Peyer's patch (tissue), 4 donors: Measurements from ENCODE around the gene LMBRD1. TPM values are rescaled to one million over a fixed set of nuclear protein-coding genes. Genes with fewer than 3 reads are reported as not detected.
A peak's percentile ranks its signal among the peaks of the same experiment; 100 is the strongest.

Experiments
- DNase-seq, 3 donors: peaks; one replicate each; pipeline ENCODE4 v3.0.0-alpha.2; 2017 to 2019
- H3K27ac ChIP-seq, 4 donors: fragments of 200-600 bp; sonication (generic); one replicate each; pipeline ENCODE4 v1.5.1; 2016 to 2019
- H3K27me3 ChIP-seq, 2 donors: fragments of 200-600 bp; sonication (generic); one replicate each; pipeline ENCODE4 v1.5.1; 2019
- H3K36me3 ChIP-seq, 3 donors: fragments of 200-600 bp; sonication (generic); one replicate each; pipeline ENCODE4 v1.5.1; 2016 to 2019
- H3K4me1 ChIP-seq, 4 donors: fragments of 200-600 bp; sonication (generic); one replicate each; pipeline ENCODE4 v1.5.1; 2016 to 2019
- H3K4me3 ChIP-seq, 4 donors: fragments of 200-600 bp; sonication (generic); 1 replicate in 3 of 4; 2 replicates in 1 of 4; pipeline ENCODE4 v1.5.1; 2016 to 2019; ENCODE audit warnings: mild to moderate bottlenecking in 1 of 4
- H3K9me3 ChIP-seq, 4 donors: fragments of 200-600 bp; sonication (generic); one replicate each; pipeline ENCODE4 v1.5.1; 2016 to 2019; ENCODE audit warnings: mild to moderate bottlenecking in 1 of 4
- POLR2A ChIP-seq, 2 donors: fragments of 450-650 bp; IDR thresholded peaks; one replicate each; pipeline ENCODE4 v1.5.1; 2017; ENCODE audit warnings: antibody characterized with exemption in 2 of 2, mild to moderate bottlenecking in 2 of 2, moderate library complexity in 2 of 2
- total RNA-seq, 4 donors: library from RNA; depleted of rRNA; stranded (reverse); fragments of >200 nt; gene quantifications; one replicate each; pipeline ENCODE4 v1.1.0, GENCODE V29; 2016
- TF ChIP-seq, protein P1 (sequence below), 6 experiments: fragments of 450-650 bp in 4 of 6; fragments of 200-600 bp in 2 of 6; sonication (generic) in 1 of 6; IDR thresholded peaks; one replicate each; pipeline ENCODE4 v1.5.1; 2017 to 2019; ENCODE audit warnings: antibody characterized with exemption in 6 of 6, mild to moderate bottlenecking in 3 of 6, moderate library complexity in 1 of 6

LMBRD1 gene
- total RNA-seq, 4 donors from 2014 or later, result 31.4 to 103 (median 61.0) TPM

DNA sequence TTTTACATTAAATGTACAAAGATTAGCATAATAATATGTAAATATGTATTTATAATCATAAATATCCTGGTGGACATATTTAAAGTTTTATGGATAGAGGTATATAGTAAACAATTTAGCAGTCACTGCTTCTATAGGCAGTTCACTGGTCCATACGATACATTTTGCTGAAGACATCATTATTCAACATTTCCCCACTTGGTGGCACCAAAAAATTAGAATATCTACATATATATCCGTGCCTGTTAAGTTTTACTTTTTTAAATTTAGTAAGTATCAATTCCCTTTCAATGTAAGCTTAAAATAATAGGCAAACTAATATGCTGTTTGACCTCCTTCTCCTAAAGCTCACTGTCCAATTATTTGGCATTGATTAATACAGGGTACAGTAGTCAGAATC lies 64.2 kb downstream of the LMBRD1 start:
- Histone ChIP-seq H3K4me3 (no peak overlapping the region), H3K36me3 (no peaks in the 10 kb centered on the region), H3K4me1 (no peaks in the 10 kb centered on the region), H3K9me3 (no peaks in the 10 kb centered on the region), H3K27ac (no peak overlapping the region), H3K27me3 (no peaks in the 10 kb centered on the region)
- no peak for TF ChIP-seq POLR2A (IDR thresholded peaks at IDR 0.05)
- TF ChIP-seq, protein P1, sequence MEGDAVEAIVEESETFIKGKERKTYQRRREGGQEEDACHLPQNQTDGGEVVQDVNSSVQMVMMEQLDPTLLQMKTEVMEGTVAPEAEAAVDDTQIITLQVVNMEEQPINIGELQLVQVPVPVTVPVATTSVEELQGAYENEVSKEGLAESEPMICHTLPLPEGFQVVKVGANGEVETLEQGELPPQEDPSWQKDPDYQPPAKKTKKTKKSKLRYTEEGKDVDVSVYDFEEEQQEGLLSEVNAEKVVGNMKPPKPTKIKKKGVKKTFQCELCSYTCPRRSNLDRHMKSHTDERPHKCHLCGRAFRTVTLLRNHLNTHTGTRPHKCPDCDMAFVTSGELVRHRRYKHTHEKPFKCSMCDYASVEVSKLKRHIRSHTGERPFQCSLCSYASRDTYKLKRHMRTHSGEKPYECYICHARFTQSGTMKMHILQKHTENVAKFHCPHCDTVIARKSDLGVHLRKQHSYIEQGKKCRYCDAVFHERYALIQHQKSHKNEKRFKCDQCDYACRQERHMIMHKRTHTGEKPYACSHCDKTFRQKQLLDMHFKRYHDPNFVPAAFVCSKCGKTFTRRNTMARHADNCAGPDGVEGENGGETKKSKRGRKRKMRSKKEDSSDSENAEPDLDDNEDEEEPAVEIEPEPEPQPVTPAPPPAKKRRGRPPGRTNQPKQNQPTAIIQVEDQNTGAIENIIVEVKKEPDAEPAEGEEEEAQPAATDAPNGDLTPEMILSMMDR (IDR thresholded peaks at IDR 0.05), result peak in 3 of 6 experiments; percentile 12 to 30 (median 18)
- no peak for DNase-seq

DNA sequence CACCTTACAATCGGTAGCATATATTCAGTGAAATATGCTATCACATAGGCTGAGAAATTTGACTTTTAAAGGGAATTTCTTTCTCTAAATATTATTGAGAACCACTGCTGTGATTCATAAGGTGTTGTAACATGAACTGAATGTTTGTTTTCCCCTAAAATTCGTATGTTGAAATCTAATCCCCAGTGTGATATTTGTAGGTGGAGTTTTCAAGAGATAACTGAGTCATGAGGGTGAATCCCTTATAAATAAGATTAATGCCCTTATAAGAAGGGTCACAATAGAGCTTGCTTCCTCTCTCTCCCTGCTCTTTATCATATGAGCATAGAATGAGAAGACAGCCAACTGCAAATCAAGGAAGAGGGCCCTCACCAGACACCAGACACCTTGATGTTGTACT lies 64.8 kb downstream of the LMBRD1 start:
- TF ChIP-seq POLR2A (IDR thresholded peaks at IDR 0.05), result no peak
- TF ChIP-seq, protein P1 (IDR thresholded peaks at IDR 0.05), result no peak
- no peak overlapping the region for H3K4me3 ChIP-seq
- DNase-seq, result no peak
- H3K9me3 ChIP-seq, result no peaks in the 10 kb centered on the region
- H3K27ac ChIP-seq, result no peak overlapping the region
- H3K27me3 ChIP-seq, result no peaks in the 10 kb centered on the region
- no peaks in the 10 kb centered on the region for H3K4me1 ChIP-seq
- H3K36me3 ChIP-seq, result no peaks in the 10 kb centered on the region

DNA sequence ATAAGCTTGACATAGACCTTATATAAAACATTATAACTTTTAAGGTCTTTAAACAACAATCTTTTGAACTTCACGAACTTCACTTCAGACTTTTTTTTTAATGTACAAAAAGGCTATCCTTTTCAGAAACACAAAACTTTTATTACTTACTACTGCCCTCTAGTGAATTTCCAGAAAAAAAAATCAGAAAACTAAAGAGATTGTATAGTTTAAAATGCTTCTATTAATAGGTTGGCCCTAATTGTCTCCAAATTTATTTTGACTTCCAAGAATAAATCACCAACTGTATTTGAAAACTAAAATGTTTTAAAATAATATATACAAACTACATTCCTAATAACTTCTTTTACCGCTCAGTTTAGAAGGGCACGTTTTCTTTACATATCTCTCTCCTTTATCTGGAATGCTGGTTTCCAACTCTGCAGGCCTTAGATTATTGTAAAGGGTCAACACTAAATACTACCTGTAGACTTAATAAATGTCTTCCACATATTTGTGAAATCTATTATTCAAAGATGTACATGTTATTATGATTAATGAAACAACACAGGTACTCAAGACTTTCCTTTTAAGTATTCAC lies 66.8 kb downstream of the LMBRD1 start:
- no peaks in the 10 kb centered on the region for H3K36me3 ChIP-seq
- TF ChIP-seq, protein P1 (IDR thresholded peaks at IDR 0.05), result peak in 1 of 6 experiments; percentile 29
- TF ChIP-seq POLR2A (IDR thresholded peaks at IDR 0.05), result no peak
- no peaks in the 10 kb centered on the region for H3K4me1 ChIP-seq
- no peak overlapping the region for H3K4me3 ChIP-seq
- no peak overlapping the region for H3K27ac ChIP-seq
- H3K9me3 ChIP-seq, result no peaks in the 10 kb centered on the region
- H3K27me3 ChIP-seq, result no peaks in the 10 kb centered on the region
- DNase-seq, result no peak

DNA sequence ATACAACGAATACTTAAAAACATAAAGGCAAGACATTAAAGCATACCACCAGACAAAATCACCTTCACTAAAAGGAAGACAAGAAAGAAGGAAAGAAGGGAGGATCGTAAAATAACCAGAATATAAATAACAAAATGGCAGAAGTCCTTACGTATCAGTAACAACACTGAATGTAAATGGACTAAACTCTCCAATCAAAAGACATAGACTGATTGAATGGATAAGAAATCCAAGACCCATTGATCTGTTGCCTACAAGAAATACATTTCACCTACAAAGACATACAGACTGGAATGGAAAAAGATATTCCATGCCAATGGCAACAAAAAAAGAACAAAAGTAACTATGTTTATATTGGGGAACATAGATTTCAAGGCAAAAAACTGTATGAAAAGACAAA lies 74.1 kb downstream of the LMBRD1 start:
- TF ChIP-seq, protein P1 (IDR thresholded peaks at IDR 0.05), result no peak
- TF ChIP-seq POLR2A (IDR thresholded peaks at IDR 0.05), result no peak
- H3K36me3 ChIP-seq, result peaks cover 0 to 13% (median 0%) of the 10 kb centered on the region in 3 donors
- DNase-seq, result no peak

DNA sequence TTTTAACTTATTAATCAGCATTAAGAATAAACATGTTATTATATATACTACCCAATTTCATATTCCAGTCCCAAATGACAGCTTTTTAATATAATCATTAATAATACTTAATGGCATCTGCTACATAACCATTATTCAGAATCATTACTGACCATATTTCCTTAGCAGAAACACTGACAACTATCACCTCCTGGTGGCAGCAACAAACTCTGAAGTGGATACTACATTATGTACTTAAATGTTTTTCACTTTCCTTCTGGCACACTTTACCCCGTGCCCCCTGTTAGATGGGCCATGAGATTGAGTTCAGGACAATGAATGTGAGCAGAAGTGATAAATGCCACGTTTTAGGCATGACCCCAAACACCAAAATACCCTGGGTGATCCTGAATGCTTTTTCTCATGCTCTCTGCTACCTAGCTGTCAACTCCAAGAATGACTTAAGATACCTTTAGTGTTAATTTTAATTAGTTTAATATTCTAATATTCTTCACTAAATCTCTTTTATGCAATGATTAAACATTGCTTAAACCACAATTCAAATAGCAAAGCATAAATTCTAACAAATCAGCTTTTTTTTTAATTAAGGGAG lies 77.1 kb downstream of the LMBRD1 start:
- Histone ChIP-seq H3K9me3 (no peaks in the 10 kb centered on the region), H3K27me3 (no peaks in the 10 kb centered on the region), H3K4me3 (no peak overlapping the region), H3K4me1 (no peaks in the 10 kb centered on the region), H3K36me3 (peaks cover 0 to 30% (median 0%) of the 10 kb centered on the region in 3 donors), H3K27ac (no peak overlapping the region)
- TF ChIP-seq POLR2A (IDR thresholded peaks at IDR 0.05), result no peak
- TF ChIP-seq, protein P1 (IDR thresholded peaks at IDR 0.05), result peak in 4 of 6 experiments; percentile 11 to 30 (median 26)
- no peak for DNase-seq

More for the DNA sequence above, 74.1 kb downstream of the LMBRD1 start:
- Histone ChIP-seq H3K4me1 (no peaks in the 10 kb centered on the region), H3K27me3 (no peaks in the 10 kb centered on the region), H3K27ac (no peak overlapping the region), H3K9me3 (no peaks in the 10 kb centered on the region), H3K4me3 (no peak overlapping the region)
